Stimulated activated effector memory CD8-positive, alpha-beta T cell treated with anti-CD3 and anti-CD28 coated beads, Interleukin-12 subunit alpha, Interleukin-12 subunit beta, amount 100 ng/mL, for 72 hours (primary cell): ENCODE measurements around the gene TNFSF9.
"Not testable (repeated sequence)": the region's sequence is repeated elsewhere in the genome, so short reads cannot be mapped to it uniquely, and the experiment has no call there.

ENCODE experiments used
- ATAC-seq: fragments of 150-1000 bp; cut with Tn5 transposase; 2 replicates; pipeline ENCODE4 v1.10.0; 2021
- DNase-seq, 2 donors: peaks; one replicate each; pipeline ENCODE4 v3.0.0; 2021 to 2022; ENCODE audit warnings: low spot score in 2 of 2
- H3K27ac Mint-ChIP-seq: one replicate; pipeline ENCODE4 v1.8.0; 2022; ENCODE audit warnings: mild to moderate bottlenecking, mixed read lengths
- H3K36me3 Mint-ChIP-seq: one replicate; pipeline ENCODE4 v1.8.0; 2022; ENCODE audit warnings: mild to moderate bottlenecking, mixed read lengths
- H3K4me1 Mint-ChIP-seq: one replicate; pipeline ENCODE4 v1.8.0; 2022; ENCODE audit warnings: mixed read lengths
- H3K4me3 Mint-ChIP-seq: one replicate; pipeline ENCODE4 v1.8.0; 2022; ENCODE audit warnings: mild to moderate bottlenecking, mixed read lengths
- H3K9me3 Mint-ChIP-seq: one replicate; pipeline ENCODE4 v1.8.0; 2022; ENCODE audit warnings: mixed read lengths

Gene TNFSF9

DNA sequence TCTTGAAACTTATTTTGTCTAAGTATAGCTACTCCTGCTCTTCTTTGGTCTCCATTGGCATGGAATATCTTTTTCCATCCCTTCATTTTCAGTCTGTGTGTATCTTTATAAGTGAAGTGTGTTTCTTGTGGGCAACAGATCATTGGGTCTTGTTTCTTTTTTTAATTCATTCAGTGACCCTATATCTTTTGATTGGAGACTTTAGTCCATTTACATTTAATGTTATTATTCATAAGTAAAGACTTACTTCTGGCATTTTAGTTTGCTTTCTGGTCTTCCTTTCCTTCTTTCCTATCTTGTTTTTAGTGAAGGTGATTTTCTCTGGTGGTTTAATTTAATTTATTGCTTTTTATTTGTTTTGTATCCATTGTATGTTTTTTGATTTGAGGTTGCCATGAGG, 40.3 kb downstream of the TNFSF9 start:
- Mint-ChIP-seq H3K27ac (no peak overlapping the region), H3K36me3 (no peaks in the 10 kb centered on the region)
- ATAC-seq: no peak

DNA sequence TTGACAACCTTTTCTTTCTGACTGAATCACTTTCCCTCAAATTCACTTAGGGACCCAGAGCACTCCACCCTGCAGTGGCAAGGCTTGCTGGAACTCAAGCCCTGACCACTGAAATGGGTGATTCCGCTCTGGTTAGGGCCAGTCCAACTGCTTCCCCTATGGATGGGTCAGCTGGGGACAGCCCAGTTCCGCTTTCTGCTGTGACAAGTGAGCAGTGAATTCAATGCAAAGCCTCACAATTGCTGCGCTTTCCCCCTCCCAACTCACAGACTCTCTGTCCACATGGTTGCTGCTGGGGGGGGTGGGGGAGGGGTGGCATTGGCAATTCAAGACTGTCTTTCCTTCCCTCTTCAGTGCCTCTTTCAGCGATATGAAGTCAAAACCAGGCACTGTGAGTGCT, 41.4 kb downstream of the TNFSF9 start:
- DNase-seq (no peak), ATAC-seq (no peak)
- H3K9me3 Mint-ChIP-seq: peaks cover 5% of the 10 kb centered on the region
- no peaks in the 10 kb centered on the region for H3K36me3 Mint-ChIP-seq
- no peaks in the 10 kb centered on the region for H3K4me1 Mint-ChIP-seq
- no peak overlapping the region for H3K4me3 Mint-ChIP-seq
- no peak overlapping the region for H3K27ac Mint-ChIP-seq

More for the DNA sequence above, 40.3 kb downstream of the TNFSF9 start:
- peaks cover 5% of the 10 kb centered on the region for H3K9me3 Mint-ChIP-seq
- H3K4me1 Mint-ChIP-seq: no peaks in the 10 kb centered on the region
- no peak for DNase-seq
- H3K4me3 Mint-ChIP-seq: no peak overlapping the region

DNA sequence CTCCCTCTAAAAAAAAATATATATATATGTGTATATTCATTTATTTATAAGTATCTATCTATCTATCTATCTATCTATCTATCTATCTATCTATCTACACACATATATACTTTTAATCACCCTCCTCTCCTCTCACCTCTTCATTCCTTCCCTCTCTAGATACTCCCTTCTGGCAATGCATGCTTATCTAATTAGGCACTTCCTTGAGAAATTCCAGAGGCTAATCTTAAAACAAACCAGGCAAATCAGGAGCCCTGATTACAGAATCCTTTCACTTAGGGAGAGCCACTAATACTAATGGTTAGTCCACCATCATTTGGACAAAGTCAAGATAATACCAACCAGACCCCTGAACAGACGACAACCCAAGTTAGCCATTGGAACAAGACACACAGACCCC, 42.5 kb downstream of the TNFSF9 start:
- H3K36me3 Mint-ChIP-seq: no peaks in the 10 kb centered on the region
- no peak for DNase-seq
- H3K4me3 Mint-ChIP-seq: no peak overlapping the region
- no peak overlapping the region for H3K27ac Mint-ChIP-seq
- peaks cover 4% of the 10 kb centered on the region for H3K4me1 Mint-ChIP-seq
- no peak for ATAC-seq
- peaks cover 5% of the 10 kb centered on the region for H3K9me3 Mint-ChIP-seq

DNA sequence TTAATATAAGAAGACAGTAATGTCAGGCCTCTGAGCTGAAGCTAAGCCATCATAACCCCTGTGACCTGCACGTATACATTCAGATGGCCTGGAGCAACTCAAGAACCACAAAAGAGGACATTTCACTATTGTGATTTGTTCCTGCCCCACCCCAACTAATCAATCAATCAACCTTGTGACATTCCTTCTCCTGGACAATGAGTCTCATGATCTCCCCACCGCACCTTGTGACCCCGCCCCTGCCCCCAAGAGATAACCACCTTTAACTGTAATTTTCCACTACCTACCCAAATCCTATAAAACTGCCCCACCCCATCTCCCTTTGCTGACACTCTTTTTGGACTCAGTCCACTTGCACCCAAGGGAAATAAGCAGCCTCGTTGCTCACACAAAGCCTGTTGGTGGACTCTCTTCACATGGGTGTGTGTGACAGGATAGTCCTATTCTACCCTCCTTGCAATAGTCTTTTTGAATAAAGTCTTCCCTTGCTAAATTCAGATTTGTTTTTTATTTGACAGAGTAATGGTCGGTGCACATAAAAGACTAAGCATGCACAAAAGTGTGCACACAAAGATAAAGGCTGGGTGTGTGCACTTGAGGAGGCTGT, 46.1 kb downstream of the TNFSF9 start:
- Mint-ChIP-seq H3K4me3 (no peak overlapping the region), H3K9me3 (no peaks in the 10 kb centered on the region), H3K27ac (no peak overlapping the region)

DNA sequence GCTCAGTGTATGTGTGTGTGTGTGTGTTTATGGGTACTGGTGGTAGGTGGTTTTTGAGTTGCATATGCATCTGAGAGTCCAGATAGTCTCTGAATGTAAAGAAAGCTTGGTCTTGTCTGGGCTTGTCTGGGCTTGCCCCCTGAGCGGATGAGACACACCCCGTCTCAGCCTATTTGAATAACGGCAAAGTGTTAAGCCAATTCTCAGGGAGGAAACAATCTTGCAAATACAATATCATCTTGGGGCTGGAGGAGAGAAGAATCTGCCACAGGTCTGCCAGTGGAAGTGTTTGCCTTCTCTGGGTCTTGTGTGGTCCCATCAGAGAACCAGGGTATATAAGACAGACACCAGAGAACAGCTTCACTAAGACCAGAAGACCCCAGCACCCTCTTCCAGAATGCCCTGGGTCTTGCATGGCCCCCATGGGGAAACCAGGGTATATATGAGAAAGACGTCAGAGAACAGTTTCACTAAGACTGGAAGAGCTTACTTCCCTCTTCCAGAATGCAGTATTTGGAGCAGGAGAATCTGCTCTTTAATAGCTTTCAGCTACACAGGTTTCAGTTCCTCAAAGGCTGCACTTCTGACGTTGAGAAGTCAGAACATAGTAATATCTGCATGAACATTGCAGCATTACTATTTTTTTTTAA, 46.8 kb downstream of the TNFSF9 start:
- Mint-ChIP-seq H3K4me1 (peaks cover 9% of the 10 kb centered on the region), H3K9me3 (no peaks in the 10 kb centered on the region), H3K4me3 (no peak overlapping the region), H3K27ac (no peak overlapping the region), H3K36me3 (peaks cover 1% of the 10 kb centered on the region)
- DNase-seq: no peak
- peak; percentile 95 for ATAC-seq

More for the DNA sequence above, 46.1 kb downstream of the TNFSF9 start:
- H3K36me3 Mint-ChIP-seq: no peaks in the 10 kb centered on the region
- no peak for ATAC-seq
- peaks cover 9% of the 10 kb centered on the region for H3K4me1 Mint-ChIP-seq
- no peak for DNase-seq

DNA sequence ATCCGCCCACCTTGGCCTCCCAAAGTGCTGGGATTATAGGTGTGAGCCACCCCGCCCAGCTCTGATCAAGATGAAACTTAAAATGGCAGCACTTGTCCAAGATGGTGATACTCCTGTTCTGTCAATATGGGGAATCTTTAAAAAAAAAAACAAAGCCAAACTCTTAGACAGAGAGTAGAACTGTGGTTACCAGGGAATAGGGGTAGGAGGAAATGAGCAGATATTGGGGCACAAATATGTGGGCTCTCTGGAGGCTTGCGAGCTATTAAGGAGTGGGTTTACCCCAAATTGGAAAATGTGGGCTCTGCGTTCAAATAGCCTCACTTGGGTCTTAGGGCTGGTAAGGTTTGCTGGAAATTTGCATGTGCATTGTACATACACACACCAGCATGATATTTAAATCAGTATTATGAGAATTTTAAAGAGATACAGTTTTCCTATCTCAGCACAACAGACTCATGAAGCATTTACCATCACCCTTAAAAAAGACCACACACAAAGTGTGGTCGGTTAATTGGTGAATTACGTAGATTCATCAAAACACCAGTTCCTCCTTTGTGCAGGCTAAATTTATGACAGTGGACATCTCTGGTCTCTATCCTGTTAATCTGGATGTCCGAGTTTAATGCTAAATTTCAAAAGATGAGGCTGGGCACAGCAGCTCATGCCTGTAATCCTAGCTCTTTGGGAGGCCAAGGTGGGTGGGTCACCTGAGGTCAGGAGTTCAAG, 48.8 kb downstream of the TNFSF9 start:
- Mint-ChIP-seq H3K4me3 (no peak overlapping the region), H3K4me1 (peaks cover 9% of the 10 kb centered on the region), H3K27ac (no peak overlapping the region), H3K36me3 (peaks cover 22% of the 10 kb centered on the region), H3K9me3 (no peaks in the 10 kb centered on the region)
- ATAC-seq (no peak), DNase-seq (no peak)

DNA sequence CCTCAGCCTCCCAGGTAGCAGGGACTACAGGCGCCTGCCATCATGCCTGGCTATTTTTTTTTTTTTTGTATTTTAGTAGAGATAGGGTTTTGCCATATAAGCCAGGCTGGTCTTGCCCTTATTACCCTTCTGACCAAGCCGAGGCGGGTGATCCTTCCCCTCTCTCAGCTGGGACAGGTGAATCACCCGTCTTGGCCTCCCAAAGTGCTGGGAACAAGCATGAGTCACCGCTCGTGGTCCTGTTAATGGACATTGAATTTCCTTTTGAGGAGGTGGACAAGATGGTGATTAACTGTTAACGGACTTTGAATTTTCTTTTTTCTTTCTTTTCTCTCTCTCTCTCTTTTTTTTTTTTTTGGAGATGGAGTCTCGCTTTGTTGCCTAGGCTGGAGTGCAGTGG, 49.5 kb downstream of the TNFSF9 start:
- peaks cover 9% of the 10 kb centered on the region for H3K4me1 Mint-ChIP-seq
- no peak overlapping the region for H3K27ac Mint-ChIP-seq
- ATAC-seq (no peak), DNase-seq (no peak)
- no peaks in the 10 kb centered on the region for H3K9me3 Mint-ChIP-seq
- H3K4me3 Mint-ChIP-seq: no peak overlapping the region
- H3K36me3 Mint-ChIP-seq: peaks cover 29% of the 10 kb centered on the region

DNA sequence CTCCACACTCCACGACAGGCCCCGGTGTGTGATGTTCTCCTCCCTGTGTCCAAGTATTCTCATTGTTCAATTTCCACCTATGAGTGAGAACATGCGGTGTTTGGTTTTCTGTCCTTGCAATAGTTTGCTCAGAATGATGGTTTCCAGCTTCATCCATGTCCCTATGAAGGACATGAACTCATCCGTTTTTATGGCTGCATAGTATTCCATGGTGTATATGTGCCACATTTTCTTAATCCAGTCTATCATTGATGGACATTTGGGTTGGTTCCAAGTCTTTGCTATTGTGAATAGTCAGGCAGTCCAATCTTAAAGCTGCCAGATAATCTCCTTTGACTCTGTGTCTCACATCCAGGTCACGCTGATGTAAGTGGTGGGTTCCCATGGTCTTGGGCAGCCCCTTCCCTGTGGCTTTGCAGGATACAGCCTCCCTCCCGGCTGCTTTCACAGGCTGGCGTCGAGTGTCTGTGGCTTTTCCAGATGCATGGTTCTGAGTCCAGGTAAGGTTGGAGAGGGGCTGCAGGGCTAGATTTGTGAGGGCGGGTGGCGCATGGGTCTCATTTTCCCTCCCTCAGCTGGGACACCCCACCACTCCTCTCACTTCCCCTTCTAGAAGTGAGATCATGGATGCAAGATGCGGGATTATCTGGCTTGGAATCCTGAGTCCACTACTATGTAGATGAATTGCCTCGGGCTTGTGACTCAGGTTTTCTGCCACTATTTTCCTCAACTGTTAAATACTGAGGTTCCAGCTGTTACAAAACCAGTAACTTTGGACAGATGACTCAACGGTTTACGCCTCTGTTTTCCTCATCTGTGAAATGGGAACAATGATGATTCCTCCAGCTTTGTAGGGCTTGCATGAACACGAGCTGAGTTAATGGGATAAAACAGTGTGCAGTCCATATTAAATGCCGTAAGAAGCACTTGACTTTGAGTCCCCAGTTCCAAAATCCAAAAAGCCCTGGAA, 52.0 kb downstream of the TNFSF9 start:
- DNase-seq: not testable (repeated sequence)

More for the DNA sequence above, 52.0 kb downstream of the TNFSF9 start:
- ATAC-seq, H3K4me3 Mint-ChIP-seq, H3K27ac Mint-ChIP-seq, H3K9me3 Mint-ChIP-seq: not testable (repeated sequence)
- Mint-ChIP-seq H3K36me3 (peaks cover 53% of the 10 kb centered on the region), H3K4me1 (peaks cover 29% of the 10 kb centered on the region)
